Measurements from ENCODE around the gene GPAT2.
A peak's percentile ranks its signal among the peaks of the same experiment; 100 is the strongest.
"Not testable (repeated sequence)": the region's sequence is repeated elsewhere in the genome, so short reads cannot be mapped to it uniquely, and the experiment has no call there.

Gene GPAT2

DNA sequence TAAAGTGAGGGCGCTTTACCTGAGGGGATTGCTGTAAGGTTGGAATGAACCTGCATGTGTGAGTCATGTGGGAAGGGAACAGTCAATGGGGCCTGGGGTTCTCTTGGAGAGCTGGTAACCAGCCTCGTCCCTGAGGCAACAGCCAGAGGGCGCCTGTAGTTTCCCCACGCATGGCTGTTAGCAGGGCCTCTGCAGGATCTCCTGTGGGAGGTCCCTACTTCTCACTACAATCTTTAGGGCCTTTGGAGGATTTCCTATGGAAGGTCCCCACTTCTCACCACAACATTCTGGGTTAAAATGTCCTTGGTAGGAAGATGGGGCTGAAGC lies 23.6 kb downstream of the GPAT2 start:
- peak overlapping the region in 1 of 2 experiments; percentile 58; a peak in 2 of 4 replicates for H3K4me3 ChIP-seq (ENCODE audit: low read depth in 1 of 2, low read length in 2 of 2)
- H3K27ac ChIP-seq (ENCODE audit: low read length); H3K9me3 ChIP-seq (ENCODE audit: insufficient read depth, low read length, severe bottlenecking); H3K27me3 ChIP-seq (ENCODE audit: insufficient read depth, low read length, poor library complexity); H3K79me2 ChIP-seq (ENCODE audit: insufficient read depth, low read length); H3K36me3 ChIP-seq (ENCODE audit: insufficient read depth, low read length); H4K20me1 ChIP-seq (ENCODE audit: insufficient read depth, low read length): not testable (repeated sequence)
- DNase-seq (peak; percentile 60), ATAC-seq (ENCODE audit: insufficient read depth, low read depth) (peak; percentile 51)
- TF ChIP-seq, protein P1, sequence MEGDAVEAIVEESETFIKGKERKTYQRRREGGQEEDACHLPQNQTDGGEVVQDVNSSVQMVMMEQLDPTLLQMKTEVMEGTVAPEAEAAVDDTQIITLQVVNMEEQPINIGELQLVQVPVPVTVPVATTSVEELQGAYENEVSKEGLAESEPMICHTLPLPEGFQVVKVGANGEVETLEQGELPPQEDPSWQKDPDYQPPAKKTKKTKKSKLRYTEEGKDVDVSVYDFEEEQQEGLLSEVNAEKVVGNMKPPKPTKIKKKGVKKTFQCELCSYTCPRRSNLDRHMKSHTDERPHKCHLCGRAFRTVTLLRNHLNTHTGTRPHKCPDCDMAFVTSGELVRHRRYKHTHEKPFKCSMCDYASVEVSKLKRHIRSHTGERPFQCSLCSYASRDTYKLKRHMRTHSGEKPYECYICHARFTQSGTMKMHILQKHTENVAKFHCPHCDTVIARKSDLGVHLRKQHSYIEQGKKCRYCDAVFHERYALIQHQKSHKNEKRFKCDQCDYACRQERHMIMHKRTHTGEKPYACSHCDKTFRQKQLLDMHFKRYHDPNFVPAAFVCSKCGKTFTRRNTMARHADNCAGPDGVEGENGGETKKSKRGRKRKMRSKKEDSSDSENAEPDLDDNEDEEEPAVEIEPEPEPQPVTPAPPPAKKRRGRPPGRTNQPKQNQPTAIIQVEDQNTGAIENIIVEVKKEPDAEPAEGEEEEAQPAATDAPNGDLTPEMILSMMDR (IDR thresholded peaks at IDR 0.05; ENCODE audit: borderline replicate concordance, extremely low read depth, low read length, poor library complexity, severe bottlenecking) = peak; percentile 55
- peaks cover 16% of the 10 kb centered on the region for H3K4me1 ChIP-seq (ENCODE audit: insufficient read depth, low read length)
- peak overlapping the region; percentile 70 for H3K4me2 ChIP-seq (ENCODE audit: insufficient read depth, low read length)
- peak overlapping the region; percentile 51 for H2AFZ ChIP-seq (ENCODE audit: low read depth, low read length)
- peak overlapping the region; percentile 43 for H3K9ac ChIP-seq (ENCODE audit: low read depth, low read length)

DNA sequence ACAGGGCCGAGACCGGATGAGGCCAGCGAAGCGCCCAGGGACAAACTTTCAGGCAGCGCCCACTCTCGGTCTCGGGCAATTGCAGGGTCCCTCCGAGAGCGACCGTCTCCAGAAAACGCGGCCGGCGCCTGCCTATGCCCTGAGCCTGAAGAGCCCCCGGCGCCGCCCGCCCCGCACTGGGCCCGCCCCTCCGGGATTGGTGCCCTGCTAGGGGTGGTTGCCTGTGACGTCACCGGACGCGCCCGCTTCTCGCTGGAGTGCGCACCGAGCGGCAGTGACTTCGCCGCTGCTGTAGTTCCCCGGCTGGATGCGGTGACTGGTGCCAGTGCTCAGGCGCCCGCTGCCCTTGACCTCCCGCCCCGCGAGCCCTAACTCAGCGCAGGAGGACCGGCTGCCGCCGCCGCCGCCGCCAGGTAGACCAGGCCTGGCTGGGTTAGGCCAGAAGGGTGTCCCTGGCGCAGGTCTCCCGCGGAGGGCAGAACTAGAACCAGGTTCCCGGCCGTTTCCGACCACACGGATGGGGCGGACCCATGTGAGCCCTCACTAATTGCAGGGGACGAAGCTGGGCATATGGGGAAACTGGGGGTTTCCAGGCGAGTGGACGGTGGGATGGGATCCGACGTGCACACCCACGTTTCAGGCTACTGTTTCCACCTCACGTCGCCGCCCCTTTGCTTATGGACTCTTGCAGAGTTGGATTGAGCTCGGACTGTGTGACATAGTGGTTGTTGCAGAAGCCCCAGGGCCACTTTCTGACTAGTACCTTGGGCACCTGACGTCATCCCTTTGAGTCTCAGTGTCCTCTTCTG lies 24.2 kb downstream of the GPAT2 start:
- Histone ChIP-seq H3K4me2 (ENCODE audit: insufficient read depth, low read length) (peak overlapping the region; percentile 90), H3K4me3 (ENCODE audit: low read depth in 1 of 2, low read length in 2 of 2) (peak overlapping the region; percentile 21 to 60; a peak in 3 of 4 replicates), H3K9ac (ENCODE audit: low read depth, low read length) (peak overlapping the region; percentile 58), H3K4me1 (ENCODE audit: insufficient read depth, low read length) (peaks cover 16% of the 10 kb centered on the region), H2AFZ (ENCODE audit: low read depth, low read length) (peak overlapping the region; percentile 86)
- not testable (repeated sequence) for H4K20me1 ChIP-seq (ENCODE audit: insufficient read depth, low read length); H3K27ac ChIP-seq (ENCODE audit: low read length); H3K79me2 ChIP-seq (ENCODE audit: insufficient read depth, low read length); H3K27me3 ChIP-seq (ENCODE audit: insufficient read depth, low read length, poor library complexity); H3K36me3 ChIP-seq (ENCODE audit: insufficient read depth, low read length); H3K9me3 ChIP-seq (ENCODE audit: insufficient read depth, low read length, severe bottlenecking)
- DNase-seq (peak; percentile 97), ATAC-seq (ENCODE audit: insufficient read depth, low read depth) (peak; percentile 100)

DNA sequence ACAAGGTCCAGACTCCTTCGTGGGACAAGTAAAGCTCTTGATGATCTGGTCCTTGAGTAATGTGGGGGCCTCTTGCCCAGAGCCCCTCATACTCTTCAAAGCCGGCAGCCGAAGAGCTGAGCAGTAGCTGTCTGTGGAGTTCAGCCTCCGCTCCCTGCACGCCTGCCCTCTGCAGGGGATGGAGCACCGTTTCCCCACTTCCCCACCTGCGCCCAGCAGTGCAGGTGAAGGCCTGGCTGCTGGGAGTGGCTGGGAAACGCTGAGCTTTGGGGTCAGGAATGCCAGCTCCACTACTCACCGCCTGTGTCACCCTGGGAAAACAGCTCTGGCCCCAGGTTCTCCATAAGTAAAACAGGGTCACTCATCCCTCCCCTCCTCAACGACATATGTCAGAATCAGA lies 24.9 kb downstream of the GPAT2 start:
- not testable (repeated sequence) for H3K9me3 ChIP-seq (ENCODE audit: insufficient read depth, low read length, severe bottlenecking); H3K27me3 ChIP-seq (ENCODE audit: insufficient read depth, low read length, poor library complexity); ATAC-seq (ENCODE audit: insufficient read depth, low read depth); H3K79me2 ChIP-seq (ENCODE audit: insufficient read depth, low read length); H3K36me3 ChIP-seq (ENCODE audit: insufficient read depth, low read length); H3K27ac ChIP-seq (ENCODE audit: low read length); H4K20me1 ChIP-seq (ENCODE audit: insufficient read depth, low read length); DNase-seq
- Histone ChIP-seq H3K4me3 (ENCODE audit: low read depth in 1 of 2, low read length in 2 of 2) (peak overlapping the region; percentile 21 to 60; a peak in 3 of 4 replicates), H3K4me1 (ENCODE audit: insufficient read depth, low read length) (peaks cover 16% of the 10 kb centered on the region), H3K9ac (ENCODE audit: low read depth, low read length) (peak overlapping the region; percentile 58), H3K4me2 (ENCODE audit: insufficient read depth, low read length) (peak overlapping the region; percentile 90), H2AFZ (ENCODE audit: low read depth, low read length) (peak overlapping the region; percentile 86)

DNA sequence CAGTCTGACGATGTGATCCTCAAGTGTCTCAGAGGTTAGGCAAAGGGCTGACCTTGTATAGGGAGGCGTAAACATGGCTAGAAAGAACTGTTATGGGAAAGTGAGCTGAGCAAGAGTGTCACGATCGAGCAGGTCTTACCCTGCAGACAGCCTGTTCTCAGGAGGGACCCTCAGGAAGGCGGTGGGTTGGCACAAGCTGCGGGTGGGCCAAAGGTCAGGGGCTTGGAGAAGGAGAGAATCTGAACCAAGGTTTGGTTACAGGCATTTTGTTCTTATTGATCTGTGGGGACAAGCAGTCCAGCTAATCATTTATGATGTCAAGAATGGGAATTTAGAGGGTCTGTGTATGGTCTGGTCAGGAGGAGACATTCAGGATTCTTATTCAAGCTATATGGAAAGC lies 26.7 kb downstream of the GPAT2 start:
- H3K79me2 ChIP-seq (ENCODE audit: insufficient read depth, low read length); H3K36me3 ChIP-seq (ENCODE audit: insufficient read depth, low read length); H2AFZ ChIP-seq (ENCODE audit: low read depth, low read length); H3K4me2 ChIP-seq (ENCODE audit: insufficient read depth, low read length); ATAC-seq (ENCODE audit: insufficient read depth, low read depth); DNase-seq; H3K27ac ChIP-seq (ENCODE audit: low read length); H3K9ac ChIP-seq (ENCODE audit: low read depth, low read length); H4K20me1 ChIP-seq (ENCODE audit: insufficient read depth, low read length); H3K27me3 ChIP-seq (ENCODE audit: insufficient read depth, low read length, poor library complexity); H3K9me3 ChIP-seq (ENCODE audit: insufficient read depth, low read length, severe bottlenecking); H3K4me3 ChIP-seq (ENCODE audit: low read depth in 1 of 2, low read length in 2 of 2): not testable (repeated sequence)
- peaks cover 16% of the 10 kb centered on the region for H3K4me1 ChIP-seq (ENCODE audit: insufficient read depth, low read length)

- not testable (repeated sequence) for H3K9ac ChIP-seq (ENCODE audit: low read depth, low read length)
Measured at GRCh38 chr2:96006248-96006647, 28.5 kb downstream of the GPAT2 start.

More at GRCh38 chr2:96006248-96006647, 28.5 kb downstream of the GPAT2 start:
- H3K4me3 ChIP-seq (ENCODE audit: low read depth in 1 of 2, low read length in 2 of 2); DNase-seq; H2AFZ ChIP-seq (ENCODE audit: low read depth, low read length); H3K4me2 ChIP-seq (ENCODE audit: insufficient read depth, low read length); ATAC-seq (ENCODE audit: insufficient read depth, low read depth); H3K9me3 ChIP-seq (ENCODE audit: insufficient read depth, low read length, severe bottlenecking); H4K20me1 ChIP-seq (ENCODE audit: insufficient read depth, low read length); H3K27ac ChIP-seq (ENCODE audit: low read length); H3K36me3 ChIP-seq (ENCODE audit: insufficient read depth, low read length); H3K79me2 ChIP-seq (ENCODE audit: insufficient read depth, low read length); H3K27me3 ChIP-seq (ENCODE audit: insufficient read depth, low read length, poor library complexity): not testable (repeated sequence)
- H3K4me1 ChIP-seq (ENCODE audit: insufficient read depth, low read length) = peaks cover 14% of the 10 kb centered on the region
